HCT116 (cell line): ENCODE measurements around the gene SLC12A7.

Source experiments
- CTCF ChIP-seq, 3 experiments: fragments of 200-600 bp in 1 of 3; sonication (generic) in 1 of 3; IDR thresholded peaks in 2 of 3; conservative IDR thresholded peaks in 1 of 3; 2 replicates each; pipeline ENCODE4 v1.5.1; 2012 to 2017; ENCODE audit warnings: low read depth in 2 of 3, low read length in 2 of 3, antibody characterized with exemption in 1 of 3, borderline replicate concordance in 1 of 3, control low read depth in 1 of 3, mild to moderate bottlenecking in 1 of 3, mixed read lengths in 1 of 3, mixed run types in 1 of 3, moderate library complexity in 1 of 3; ENCODE audit not compliant: insufficient read depth in 1 of 3
- EZH2phosphoT487 ChIP-seq: fragments of 200-600 bp; IDR thresholded peaks from 2 replicates; pipeline ENCODE4 v1.6.1; 2018; ENCODE audit warnings: antibody characterized with exemption, borderline replicate concordance
- SP1 ChIP-seq: IDR thresholded peaks from 2 replicates; pipeline ENCODE4 v1.6.1; 2012; ENCODE audit warnings: low read depth
- TCF7L2 ChIP-seq: IDR thresholded peaks from 2 replicates; pipeline ENCODE4 v1.7.0; 2011; ENCODE audit warnings: borderline replicate concordance, inconsistent platforms; ENCODE audit not compliant: insufficient read depth, insufficient read length; ENCODE audit errors: extremely low read depth

GRCh38 chr5:1130218-1130946, 18.5 kb upstream of the SLC12A7 start:
- TF ChIP-seq CTCF (IDR thresholded peaks at IDR 0.05 in 2 of 3, conservative IDR thresholded peaks at IDR 0.05 in 1 of 3; ENCODE audit: borderline replicate concordance in 1 of 3, insufficient read depth in 1 of 3, low read depth in 2 of 3, low read length in 2 of 3) (no peak), SP1 (no peak), TCF7L2 (no peak), EZH2phosphoT487 (no peak)
